Fibroblast of skin of right quadriceps (primary cell): ENCODE measurements around the gene IGFBP5.

Source experiments
- DNase-seq: peaks from one replicate; pipeline ENCODE4 v3.0.0-alpha.2; 2013

The IGFBP5 gene

GRCh38 chr2:216663106-216663505 lies 32.2 kb downstream of the IGFBP5 start:
- no peak for DNase-seq

DNA sequence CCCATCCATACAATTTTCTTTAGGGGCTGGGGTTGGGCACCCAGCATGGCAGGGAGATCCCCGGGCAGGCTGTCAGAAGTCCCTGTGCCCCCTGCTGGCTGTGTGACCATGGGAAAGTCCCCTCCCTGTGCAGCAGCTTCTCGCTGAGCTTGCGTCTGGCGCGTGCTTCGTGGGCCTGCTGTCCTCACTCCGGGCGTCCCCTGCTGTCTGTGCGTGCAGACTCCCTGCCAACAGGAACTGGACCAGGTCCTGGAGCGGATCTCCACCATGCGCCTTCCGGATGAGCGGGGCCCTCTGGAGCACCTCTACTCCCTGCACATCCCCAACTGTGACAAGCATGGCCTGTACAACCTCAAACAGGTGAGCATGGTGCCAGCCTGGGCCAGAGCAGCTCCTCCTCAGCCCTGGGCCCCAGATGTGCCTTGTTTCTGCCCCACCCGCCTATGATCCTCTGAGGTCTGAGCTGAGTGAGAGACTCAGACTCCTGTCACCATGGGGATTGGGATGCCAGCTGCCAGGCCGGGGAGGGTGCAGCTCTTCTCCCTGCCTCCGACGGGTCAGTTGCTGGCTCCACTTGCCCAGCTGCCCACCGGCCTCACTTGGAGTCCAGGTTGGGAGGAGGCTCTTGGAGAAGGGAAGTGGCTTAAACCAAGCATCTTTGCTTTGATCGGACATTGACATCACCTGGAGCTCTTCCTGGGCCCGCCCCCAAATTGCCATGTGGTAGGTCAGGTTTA lies 33.5 kb downstream of the IGFBP5 start:
- DNase-seq: no peak

DNA sequence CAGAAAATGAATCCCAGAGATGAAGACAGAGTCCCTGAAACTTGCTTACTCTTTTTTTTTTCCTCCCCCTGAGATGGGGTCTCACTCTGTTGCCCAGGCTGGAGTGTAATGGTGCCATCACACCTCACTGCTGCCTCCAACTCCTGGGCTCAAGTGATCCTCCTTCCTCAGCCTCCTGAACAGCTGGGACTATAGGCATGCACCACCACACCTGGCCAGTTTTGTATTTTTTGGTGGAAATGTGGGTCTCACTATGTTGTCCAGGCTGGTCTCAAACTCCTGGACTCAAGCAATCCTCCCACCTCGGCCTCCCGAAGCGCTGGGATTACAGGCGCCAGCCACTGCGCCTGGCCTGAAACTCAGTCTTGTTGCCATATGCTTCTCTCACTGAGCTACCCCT lies 34.3 kb downstream of the IGFBP5 start:
- DNase-seq: no peak

DNA sequence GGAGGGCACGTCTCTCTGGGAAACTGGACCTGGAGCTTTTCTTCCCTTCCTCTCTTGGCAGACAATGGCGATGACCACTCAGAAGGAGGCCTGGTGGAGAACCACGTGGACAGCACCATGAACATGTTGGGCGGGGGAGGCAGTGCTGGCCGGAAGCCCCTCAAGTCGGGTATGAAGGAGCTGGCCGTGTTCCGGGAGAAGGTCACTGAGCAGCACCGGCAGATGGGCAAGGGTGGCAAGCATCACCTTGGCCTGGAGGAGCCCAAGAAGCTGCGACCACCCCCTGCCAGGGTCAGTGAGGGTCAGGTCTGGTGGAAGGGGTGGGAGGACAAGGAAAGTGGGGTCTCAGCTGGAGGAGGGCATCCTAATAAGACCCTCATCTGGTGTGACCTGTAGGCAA lies 34.9 kb downstream of the IGFBP5 start:
- no peak for DNase-seq

- DNase-seq: no peak
These were observed 36.1 kb downstream of the IGFBP5 start for GRCh38 chr2:216659276-216659675.

DNA sequence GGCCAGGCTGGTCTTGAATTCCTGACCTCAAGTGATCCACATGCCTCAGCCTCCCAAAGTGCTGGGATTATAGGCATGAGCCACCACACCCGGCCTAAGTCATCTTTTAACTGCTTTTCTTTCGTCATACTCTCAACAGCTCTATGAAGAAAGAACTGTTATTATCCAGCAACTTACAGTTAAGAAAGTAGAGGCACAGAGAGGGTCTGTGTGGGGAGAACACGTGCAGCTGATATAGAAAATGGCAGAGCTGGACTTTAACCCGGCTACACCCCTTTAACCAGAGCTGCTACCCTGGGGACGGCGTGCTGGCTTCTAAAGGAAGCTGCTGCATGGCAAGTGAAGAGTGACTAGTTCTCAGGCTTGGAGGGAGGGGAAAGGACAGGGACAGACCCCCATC lies 36.6 kb downstream of the IGFBP5 start:
- no peak for DNase-seq

GRCh38 chr2:216657980-216658379 lies 37.4 kb downstream of the IGFBP5 start:
- no peak for DNase-seq

- DNase-seq: no peak
These were observed 38.1 kb downstream of the IGFBP5 start for GRCh38 chr2:216657086-216657855.

- DNase-seq: no peak
These were observed 40.8 kb downstream of the IGFBP5 start for GRCh38 chr2:216654528-216655052.

DNA sequence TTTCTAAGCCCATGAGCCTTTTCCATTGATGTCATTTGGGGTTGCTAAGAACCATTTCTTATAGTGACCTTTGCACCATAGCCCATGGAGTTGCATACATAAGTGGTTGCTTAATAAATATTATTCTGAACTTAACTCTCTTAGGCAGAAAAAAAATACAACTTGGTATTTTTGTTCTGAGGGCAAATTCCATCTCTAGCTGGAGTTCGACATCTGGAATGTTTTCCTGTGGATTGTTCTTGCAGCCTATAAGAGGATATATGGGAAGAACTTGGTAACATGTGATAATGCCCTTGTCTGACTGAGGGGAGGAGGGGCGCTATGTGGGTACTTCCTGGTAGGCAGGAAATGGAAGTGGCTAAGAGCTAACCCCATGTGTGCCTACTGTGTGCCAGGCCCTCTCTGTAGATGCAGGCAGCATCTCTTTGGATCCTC lies 41.4 kb downstream of the IGFBP5 start:
- peak; percentile 40 for DNase-seq

DNA sequence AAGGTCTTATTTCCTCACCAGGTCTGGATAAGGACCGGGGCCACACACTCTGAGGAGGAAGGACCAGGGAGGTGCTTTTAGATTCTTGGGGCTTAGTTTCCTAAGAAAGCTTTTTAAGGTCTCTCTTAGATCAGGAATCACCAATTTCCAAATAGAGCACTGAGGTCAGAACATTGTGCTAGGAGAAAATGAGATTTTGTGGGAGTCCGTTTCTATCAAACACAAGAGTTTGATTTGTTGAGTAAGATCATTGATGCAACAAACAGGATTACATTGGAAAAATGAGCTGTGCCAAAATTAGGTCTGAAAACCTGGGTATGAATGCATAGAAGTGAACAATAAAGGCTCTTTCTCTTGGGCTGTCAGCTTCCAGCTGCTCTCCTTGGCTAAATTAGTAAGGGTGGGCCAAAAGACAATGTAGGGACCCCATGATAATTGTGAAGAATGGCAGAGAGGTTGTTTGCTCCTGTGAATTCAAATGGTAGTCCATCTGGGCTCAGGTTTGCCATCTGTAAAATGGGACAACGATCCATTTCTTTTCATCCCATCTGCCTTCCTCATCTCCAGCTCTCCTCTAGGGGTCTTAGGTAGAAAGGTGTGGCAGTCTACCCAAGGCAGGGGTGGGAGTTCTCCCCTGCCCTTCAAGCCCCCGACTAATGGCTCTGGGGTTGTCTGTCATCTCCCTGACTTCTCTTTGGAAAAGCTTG lies 42.1 kb downstream of the IGFBP5 start:
- DNase-seq: no peak

- DNase-seq: no peak
These were observed 42.8 kb downstream of the IGFBP5 start for GRCh38 chr2:216652566-216652965.

DNA sequence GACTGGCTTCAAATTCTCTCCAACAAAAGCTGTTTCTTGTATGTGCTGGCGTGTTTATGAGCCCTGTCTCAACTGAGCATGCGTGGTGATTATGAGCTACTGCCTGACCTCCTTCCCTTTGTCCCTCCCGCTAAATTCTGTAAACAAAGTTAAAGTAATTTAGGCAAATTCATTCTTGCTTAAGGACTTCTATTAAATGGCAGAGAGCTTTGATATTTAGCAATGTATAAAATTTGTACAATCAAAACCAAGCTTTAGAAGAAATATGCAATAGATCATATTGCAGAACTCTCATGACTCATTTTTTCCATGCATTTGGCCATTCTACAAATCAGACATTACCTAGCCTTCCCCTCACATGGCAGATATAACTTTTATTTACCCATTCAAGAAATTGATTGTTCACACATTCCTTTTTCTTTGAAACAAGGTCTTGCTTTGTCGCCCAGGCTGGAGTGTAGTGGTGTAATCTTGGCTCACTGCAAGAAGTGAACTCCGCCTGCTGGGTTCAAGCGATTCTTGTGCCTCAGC lies 43.9 kb downstream of the IGFBP5 start:
- peak; percentile 79 for DNase-seq

DNA sequence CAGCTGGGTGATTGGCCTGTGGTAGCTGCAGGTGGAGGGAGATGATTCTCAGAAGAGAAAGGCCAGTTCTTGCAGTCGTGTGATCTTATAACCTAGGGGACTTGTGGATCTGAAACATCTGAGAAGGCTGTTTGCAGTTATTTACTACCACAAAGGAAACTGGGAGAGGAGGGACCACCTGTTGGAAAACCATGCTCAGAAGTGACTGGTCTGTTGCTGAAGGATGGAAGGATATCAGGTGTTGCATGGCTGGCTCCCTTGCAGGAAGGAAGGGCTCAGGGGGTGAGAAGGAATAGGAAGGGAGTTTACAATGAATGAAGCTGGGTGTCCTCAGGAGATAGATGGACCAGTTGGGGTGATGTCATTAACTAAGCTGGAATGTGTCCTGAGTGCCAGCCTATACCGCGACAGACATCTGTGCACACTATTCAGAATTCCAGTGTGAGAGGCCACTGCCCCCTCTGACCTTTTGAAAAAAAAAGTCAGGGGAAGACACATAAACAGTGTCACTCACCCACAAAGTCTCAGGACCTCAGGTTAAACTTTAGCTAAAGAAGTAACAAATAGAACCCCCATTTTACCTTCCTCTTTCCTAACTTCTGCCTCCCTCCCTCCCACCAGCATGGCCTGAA lies 44.6 kb downstream of the IGFBP5 start:
- no peak for DNase-seq

GRCh38 chr2:216649574-216649973 lies 45.8 kb downstream of the IGFBP5 start:
- no peak for DNase-seq

GRCh38 chr2:216648105-216648504 lies 47.2 kb downstream of the IGFBP5 start:
- DNase-seq: peak; percentile 52

GRCh38 chr2:216646116-216646515 lies 49.2 kb downstream of the IGFBP5 start:
- no peak for DNase-seq

DNA sequence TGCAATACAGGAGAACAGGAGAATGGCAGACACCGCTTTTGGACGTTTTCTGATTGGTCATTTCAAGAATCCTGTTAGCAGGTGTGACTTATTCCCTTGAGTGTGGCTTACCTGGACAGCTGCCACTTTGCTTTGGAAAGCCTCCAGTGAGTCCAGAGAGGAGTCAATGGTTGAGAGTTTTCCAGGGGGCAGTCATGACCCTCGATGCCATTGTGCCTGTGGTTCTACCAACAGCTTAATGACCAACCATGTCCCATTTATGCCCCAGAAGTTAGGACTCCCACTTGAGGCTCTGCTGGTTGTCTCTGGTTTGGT lies 49.8 kb downstream of the IGFBP5 start:
- no peak for DNase-seq

DNA sequence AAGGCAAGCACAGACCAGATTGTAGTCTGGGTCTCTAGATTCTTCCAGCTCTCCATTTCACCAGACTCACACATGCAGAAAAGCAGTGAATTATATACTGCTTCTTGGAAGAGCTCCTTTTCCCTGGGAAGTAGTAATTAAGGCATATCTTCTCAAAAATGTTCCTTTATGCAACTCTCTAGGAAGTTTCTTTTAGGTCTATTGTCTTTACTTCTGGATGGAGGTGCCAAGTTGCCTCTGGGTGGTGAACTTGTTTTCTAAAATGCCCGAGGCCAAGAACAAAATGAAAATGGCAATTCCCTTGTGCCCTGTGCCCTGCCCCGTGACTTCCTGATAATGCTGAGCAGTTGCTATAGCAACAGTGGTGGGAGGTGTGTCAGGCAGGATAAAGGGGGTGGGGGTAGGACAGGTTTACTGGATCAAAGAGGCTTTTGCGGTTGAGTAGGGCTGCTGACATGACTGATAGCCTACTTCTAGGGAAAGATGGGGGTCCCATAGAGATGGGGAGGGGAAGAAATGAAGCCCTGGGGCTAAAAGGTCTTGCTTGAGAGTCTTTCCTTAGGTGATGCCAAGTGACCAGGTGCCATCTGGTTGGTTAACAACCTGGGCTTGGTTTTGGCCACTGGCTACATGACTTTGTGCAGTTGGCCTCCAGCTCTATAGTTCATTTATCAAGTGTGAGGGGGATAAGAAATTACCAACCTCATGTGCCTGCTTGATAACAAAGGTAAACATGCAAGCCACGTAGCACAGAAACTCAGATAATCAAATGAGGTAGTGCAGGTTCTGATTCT lies 50.3 kb downstream of the IGFBP5 start:
- no peak for DNase-seq

- peak; percentile 41 for DNase-seq
These were observed 51.2 kb downstream of the IGFBP5 start for GRCh38 chr2:216643986-216644659.

DNA sequence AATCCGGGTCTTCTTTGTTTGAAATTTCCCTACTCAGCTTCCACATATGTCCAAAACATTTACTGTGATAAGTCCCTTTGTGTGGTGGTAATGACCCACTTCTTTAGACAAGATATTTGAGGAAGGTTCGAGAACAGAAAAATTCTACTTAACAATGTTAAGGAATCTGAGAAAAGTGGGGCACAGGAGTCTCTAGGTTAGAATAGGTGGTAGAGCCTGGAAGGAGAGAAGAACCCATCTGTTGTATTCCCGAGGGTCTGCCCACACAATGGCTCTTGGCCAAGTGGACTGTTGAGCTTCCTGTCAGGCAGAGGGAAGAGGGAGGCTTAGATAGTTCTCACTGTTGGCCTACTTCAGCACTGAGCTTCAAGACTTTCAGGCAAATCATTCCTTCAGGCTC lies 57.9 kb downstream of the IGFBP5 start:
- DNase-seq: no peak
